Activated CD8-positive, alpha-beta memory T cell treated with anti-CD3 and anti-CD28 coated beads, Interleukin-2, amount 50 U/mL, for 4 hours (primary cell): ENCODE measurements around the gene POU2F2.

ENCODE experiments used
- DNase-seq: peaks from one replicate; pipeline ENCODE4 v3.0.0-alpha.2; 2020

POU2F2 gene

DNA sequence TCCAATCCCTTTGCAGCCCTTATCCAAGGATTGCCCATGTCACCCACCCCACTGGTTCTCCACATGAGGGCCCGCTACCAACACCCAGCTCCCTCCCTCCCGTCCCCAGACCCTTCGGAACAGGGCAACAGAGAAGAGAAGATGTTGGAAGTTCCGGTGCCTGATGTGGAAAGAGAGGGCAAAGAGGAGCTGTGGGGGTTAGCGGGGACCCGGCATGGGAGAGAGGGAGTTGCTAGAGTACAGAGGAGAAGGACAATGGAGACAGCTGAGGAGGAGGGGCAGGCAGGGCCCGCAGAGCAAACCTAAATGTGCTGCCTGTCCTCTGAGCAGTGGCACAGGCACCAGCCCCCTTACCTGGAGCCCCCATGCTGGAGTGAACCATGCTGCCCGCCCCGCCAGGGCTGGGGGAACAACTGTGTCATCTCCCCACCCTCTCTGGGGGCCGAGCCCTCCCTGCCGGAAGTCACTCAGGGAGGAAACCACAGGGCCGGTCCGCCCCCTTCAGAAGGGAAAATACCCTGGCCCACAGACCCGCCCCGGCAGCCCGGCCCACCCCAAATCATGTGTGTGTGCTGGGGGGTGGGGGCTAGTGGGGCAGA is at the start of gene POU2F2:
TSS of gene POU2F2 (minus strand) at position 417 of the 599 bp plus-strand sequence. CDS start at position 382, 35 bp downstream.
- peak; percentile 94 for DNase-seq

DNA sequence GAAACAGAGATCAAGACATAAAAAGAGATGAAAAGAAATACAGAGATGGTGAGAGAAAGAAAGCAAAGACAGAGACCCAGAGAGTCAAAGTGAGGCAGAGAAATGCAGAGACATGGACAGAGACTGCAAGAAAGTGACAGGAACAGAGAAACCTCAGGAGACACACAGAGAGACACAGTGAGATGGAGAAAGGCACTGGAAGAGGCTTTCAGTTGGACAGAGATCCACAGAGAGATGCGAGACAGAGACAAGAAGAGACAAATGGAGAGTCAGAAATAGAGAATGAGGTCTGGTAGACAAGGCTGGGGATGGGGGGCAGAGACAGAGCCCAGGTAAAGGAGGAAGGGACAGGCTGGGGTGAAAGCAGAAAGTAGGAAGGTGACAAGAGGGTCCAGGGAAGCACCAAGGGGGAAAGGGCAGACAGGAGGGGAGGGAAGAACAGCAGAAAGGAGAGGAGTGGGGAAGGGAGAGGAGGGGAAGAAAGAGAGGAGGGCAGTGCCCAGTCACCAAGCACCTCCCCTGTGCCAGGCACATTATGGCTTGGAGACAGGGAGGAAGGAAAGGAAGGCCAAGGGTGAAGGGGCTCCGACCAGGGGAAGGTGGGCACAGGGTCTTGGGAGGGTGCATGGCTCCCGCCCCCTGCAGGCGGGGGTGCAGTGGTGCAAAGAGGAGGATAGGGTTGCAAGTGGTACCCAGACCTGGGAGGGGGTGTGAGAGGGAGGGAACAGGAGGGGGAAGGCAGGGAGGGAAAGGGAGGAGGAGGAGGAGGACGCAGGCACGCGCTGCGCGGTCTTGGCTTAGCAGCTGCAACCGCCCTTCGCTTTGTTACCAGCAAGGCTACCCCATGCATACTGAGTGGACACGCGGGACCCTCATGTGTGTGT is 46.8 kb upstream of the POU2F2 start:
- no peak for DNase-seq

DNA sequence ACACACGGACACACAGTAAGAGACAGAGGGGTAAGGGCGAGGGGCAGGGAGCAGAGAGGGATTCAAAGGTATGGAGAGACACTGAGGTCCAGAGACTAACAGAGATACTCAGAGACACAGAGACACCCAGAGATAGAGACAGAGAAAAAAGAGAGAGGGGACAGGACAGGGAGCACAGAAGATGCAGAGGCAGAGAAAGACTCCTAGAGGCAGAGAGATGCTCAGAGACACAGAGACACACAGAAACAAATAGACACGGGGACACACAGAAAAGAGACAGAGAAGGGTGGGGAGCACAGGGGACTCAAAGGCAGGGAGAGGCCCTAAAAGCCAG is 45.4 kb upstream of the POU2F2 start:
- DNase-seq, result no peak

DNA sequence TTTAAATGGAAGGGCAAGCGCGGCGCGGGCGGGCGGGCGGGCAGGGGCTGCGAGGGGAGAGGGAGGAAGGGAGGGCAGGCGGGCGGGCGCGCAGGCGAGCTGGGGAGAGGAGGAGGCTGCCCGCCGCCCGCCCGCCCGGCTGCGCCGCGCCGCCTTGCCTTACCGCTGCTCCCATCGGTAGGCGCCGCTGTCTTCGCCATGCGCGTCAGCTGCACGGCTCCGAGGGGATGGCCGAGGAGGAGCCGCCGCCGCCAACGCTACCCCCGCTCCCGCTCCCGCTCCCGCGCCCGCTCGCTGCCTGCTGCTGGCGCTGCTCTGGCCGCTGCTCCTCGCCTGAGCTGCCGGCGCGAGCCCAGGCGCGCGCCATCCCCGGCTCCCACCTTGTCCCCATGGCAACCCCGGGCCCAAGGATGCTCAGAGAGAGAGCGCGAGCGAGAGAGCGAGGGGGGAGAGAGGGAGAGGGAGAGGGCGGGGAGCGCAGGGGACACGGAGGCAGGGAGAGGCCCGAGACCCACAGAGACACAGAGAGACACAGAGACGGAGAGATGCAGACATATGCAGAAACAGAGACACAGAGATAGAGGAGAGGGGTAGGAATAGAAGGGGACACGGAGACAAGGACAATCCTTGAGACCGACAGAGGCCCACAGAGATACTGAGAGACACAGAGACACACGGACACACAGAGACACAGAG is 44.9 kb upstream of the POU2F2 start:
- DNase-seq, result peak; percentile 78

DNA sequence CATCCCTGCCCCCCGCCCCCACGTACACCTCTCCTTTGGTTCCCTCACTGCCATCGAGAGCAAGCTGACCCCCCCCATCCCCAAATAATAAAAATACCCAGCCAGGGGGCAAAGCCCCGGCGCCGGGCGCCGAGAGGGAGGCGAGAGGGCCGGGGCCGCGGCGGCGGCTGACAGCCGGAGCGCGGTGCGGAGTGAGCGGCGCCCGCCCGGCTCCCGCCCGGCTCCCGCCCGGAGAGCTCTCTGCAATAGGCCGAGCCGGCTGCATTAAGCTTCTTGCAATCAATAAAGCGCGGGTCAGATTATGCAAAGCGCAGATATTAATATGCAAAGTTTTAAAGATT is 44.4 kb upstream of the POU2F2 start:
- no peak for DNase-seq

DNA sequence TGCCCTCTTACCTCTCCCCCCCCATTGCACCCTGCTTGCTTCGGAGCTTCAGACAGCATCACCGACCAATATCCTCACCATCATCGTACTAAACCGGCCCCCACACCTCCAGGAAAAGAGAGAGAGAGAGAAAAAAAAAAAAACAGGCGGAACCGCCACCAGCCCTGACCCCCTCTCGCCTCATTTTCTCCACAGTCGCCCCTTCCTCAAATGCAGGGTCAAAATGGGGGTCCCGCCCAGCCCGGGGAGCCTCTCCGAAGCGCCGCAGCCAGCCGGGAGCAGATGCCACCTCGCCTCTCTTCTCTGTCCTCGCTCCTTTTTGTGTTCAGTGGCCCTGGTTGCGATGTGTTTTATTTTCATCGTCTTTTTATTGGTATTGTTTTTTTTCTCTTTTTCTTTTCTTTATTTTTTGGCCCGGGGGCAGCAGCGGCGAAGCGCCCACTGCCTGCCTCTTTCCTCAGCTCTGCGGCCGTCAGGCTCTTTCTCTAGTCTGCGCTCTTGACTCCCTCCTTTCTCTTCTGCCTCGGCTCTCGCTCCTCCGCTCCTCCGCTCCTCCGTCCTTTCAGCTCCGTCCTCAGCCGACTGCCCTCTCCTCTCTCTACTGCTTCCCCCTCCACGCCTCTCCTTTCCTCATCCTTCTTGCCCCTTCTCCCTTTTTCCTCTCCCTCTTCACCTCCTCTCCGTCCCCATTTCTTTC is 43.9 kb upstream of the POU2F2 start:
- no peak for DNase-seq

DNA sequence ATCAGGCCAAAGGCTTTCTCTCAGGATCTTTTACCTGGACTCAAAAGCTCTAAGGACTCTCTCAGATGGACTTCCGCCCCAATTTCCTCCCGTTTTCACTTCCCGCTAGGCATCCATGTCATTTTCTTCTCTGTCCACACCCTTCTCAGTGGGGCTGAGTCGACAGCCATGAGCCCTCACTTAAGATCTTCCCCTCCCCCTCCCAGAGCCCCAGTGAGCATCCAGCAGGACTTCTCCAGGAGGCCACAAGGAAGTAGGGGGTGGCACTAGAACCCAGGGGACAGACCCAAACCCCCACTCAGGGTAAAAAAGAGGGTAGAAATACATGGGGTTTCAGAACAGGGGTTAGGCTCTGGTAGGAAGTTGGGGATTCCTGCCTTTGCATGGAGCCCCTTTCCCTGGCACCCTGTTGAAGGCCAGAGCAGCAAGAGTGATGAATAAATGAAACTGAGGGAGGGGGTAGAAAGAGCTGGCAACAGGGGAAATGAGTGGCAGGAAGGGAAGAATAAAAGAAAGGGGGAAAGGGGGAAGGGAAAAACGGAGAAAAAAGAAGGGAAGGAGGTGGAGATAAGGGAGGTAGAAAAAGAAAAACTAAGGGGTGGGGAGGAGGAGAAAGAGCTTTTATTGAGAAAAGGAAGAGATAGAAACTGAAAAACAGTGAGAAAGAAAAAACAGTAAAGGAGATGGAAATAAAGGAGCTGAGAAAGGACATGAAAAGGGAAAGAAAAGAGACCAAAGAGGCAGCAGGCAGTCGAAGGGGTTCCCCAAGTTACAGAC is 42.9 kb upstream of the POU2F2 start:
- no peak for DNase-seq

DNA sequence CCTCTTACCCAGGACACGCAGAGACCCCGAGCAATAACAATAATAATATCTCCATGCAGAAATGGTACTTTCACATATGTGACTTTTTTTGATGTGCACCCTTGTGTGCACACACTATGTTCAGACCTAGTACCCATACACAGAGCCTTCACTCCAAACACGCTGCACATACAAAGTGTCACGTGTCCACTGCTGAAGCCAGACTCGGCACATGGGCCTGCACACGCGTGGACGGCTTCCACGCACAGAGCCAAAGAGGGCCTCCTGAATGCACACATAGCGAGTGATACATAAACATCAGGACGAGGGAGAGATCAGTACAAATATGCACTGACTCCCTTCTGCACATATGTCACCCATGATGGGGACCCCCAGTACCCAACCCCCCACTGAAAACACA is 41.9 kb upstream of the POU2F2 start:
- DNase-seq, result no peak

DNA sequence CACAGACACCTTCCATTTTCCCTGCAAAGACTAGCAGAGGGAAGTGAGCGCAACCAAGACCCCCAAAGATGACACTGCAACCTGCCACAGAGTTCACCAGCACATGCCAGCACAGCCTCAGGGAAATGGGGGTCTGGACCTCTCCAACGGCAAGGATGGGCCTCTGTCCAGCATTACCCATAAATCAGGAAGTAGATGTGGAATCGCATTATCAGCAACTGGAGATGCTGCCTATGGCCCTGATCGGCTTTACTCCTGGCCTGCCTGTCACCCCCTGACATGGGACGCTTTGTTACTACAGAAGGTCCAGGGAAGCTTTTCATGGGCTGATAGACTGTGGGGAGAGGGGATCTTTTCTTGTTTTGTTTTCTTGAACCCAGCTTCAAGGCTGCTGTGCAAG is 41.4 kb upstream of the POU2F2 start:
- no peak for DNase-seq

DNA sequence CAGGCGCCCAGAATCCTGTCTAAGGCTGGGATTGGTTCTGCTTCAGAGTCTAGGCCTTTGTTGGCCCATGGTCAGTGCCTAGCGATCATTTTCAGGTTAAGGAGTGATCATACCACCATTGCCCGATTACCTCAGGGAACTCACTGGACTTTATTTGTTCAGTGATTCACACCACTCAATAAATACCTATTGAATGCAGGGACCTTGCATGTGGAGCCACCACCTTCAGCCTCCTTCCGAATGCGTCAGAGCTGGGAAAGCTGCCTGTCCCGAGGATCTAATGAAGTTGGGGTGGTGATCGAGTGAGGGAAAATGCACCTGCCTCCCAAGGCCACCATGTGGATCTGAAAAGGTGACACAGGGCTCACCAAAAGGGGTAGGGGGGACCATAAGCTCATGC is 40.0 kb upstream of the POU2F2 start:
- no peak for DNase-seq

DNA sequence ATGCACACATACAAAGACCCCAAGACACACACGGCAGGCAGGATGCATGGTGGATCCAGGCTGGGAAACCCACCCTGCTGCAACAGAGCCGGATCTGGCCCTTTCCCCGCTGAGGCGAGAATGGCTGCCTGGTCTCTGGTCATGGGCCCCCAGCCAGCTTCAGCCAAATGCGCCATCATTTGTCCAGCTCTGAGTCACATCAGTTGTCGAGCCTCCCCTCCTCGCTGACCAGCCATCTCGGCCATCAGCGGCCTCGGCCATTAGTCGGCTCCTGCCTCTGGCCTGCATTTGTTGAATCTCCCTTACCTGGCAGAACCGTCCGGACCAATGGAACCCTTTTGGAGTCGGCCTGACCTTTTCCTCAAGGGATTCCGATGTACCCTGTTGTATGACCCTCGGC is 38.5 kb upstream of the POU2F2 start:
- DNase-seq, result no peak

DNA sequence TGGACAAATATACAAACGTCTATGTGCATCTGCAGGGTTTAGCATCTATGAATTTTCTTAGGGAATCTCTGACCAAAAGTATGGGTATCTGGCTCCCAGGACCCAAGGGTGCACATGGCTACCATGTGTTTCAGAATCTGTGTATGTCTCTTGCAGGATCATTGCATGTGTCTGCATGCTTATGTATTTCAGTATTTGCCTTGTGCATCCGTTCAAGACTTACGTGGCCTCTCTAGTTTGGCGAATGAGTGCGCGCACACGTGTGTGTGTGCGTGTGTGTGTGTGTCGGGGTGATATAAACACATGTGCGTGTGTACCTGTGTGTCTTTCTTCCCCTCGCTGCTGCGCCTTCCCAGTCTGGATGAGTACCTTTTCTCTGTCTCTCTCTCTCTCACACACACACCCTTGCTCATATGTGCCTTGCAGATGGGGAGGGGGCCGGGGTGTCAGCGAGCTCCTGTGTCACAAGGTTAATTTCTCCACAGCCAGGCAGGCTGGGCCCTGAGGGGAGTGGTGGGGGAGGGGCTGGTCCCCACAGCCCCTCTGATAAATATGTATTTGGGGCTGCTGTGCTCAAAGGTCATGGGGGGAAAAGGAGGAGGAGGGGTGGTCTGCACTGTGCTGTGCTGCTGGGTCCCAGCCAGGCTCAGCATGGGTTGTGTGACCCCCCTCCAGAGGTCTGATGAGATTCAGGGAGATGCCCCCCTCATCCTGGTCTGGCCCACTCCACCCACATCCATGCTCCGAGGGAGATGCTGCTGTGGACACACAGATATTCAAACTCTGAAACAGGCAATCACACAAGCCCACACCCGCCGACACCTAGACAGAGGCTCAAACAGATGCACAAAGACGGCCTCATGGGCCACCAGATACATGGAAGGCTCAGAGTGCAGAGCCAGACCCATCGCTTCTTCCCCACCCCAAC is 37.5 kb upstream of the POU2F2 start:
- DNase-seq, result no peak

DNA sequence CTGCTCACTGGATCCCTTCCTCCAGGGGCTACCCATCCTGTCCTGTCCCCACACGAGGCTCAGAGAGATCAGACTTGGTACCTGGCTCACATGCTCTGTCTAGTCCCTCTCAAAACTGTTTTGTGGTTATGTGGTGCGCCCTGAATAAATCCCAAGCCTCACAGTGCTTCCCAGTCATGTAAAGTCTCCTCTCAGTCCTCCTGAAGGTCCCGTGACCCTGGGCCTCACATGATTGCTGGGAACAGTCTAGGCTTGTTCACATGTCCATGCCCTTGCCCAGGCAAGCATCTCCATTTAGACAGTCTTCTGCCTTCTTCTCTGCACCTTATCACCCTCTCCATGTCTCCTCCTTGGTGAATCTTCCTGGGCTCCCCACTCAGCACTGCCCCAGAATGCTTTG is 36.0 kb upstream of the POU2F2 start:
- no peak for DNase-seq

DNA sequence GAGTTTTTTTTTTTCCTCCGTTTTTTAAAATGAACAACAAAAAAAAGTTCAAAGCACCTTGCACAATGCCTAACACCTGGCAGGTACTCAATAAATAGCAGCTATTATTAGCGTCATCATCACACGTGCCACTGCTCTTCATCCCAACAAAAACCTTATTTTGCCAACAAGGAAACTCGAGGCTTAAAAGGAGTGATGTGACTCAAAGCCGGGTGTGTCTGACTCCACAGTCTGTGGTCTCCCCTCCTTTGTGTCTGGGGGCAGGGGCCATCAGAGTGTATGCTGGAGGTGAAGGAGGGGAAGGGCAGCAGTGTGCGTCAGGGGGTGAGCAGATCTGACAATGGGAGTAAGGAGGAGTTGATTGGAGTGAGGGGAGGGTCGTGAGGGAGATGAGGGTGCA is 34.1 kb upstream of the POU2F2 start:
- DNase-seq, result no peak

DNA sequence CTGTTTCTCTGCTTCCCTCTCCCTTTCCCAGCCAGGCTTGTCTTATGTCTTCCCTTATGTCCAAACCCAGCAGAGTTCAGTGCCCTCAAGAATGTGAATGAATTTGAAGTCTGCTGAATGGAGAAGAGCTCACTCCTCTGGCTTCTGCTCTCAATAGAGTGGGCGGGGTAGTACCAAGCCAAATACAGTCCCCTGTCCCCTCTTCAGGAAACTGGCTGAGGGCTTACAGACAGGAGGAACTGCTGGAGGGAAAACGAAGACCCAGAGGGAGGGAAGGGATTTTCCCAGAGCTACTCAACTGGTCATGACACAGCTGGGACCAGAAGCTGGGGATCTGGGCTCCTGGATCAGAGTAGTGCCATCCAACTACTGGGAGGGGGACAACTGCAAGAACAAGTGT is 32.9 kb upstream of the POU2F2 start:
- DNase-seq, result no peak

DNA sequence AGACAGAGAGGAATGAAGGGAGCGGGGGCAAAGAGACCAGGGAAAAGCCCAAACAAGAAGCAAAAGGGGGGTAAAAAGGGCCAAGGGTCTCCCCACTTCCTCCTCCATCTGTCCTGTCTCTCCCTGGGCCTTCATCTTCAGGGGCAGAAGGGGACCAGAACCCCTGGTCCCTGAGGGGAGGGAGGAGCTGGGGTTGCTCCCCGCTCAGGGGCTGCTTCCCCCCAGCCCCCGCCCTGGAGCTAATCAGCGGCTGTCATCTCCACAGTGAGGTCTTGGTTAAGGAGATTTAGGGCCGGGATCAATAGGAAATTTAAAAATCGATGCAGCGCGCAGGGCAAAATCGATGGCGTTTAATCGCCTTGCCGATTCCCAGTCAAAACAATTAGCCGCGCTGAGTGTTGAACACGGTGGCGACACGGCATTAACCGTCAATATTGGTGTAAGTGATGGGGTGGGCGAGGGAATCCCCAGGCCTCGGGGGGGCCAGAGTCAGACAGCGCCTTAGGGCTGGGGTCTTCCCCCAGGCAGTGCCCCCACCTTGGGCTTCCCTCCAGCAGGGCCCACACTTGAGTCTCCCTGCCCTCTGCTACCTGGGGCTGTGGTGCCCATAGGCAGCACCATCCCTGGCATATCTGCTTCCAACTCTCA is 29.5 kb upstream of the POU2F2 start:
- no peak for DNase-seq

DNA sequence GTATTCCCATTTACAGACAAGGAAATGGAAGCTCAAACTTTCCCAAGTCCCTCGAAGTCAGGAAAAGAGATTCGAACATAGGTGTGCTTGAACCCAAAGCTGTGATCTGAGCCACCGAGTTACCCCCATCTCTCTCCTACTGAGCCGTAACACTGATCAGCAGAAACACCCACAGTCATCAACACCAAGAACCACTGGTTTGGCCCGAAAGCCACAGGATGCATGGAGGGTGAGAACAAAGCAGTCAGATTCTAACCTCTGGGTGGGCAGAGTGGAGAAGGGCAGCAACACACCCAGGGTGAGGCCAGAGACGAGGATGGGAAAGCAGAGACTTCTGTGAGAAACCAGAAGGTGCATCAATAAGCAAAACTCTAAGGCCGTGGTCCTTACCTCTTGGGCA is 27.7 kb upstream of the POU2F2 start:
- DNase-seq, result no peak

DNA sequence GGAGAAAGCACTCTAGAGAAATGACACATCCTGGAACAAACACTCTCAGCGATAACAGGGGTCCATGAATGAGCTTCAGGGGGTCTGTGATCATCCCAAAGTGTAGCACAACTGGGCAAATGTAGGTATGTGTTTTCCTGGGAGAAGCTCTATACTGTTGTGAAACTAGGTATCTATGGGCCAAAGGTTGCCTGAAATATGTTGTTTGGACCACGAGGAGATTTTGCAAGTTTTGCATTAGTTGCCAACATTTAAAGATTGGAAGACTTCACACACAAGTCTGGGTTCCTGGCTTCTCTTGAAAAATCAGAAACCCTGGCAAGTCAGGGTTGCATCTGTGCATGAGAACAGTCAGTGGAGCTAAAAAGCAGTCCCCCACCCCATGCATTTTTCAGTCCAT is 26.7 kb upstream of the POU2F2 start:
- no peak for DNase-seq

DNA sequence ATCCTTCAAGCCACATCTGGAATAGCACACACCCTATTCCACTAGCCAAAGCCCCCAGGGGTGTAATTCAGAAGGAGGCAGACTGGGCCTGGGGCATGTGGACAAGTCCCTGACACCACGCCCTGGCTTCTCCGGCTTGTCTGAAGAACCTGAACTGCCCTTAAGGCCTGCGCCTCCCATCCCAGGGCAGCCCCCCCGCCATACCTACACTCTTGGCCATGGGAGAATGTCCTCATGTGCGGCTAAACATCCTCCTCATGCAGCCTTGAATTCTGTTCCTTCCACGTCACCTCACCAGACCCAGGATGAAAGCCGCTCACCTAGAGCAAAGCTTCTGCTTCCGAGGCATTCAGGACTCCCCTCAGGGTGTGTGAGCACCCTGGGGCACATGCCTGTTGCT is 24.3 kb upstream of the POU2F2 start:
- DNase-seq, result no peak

DNA sequence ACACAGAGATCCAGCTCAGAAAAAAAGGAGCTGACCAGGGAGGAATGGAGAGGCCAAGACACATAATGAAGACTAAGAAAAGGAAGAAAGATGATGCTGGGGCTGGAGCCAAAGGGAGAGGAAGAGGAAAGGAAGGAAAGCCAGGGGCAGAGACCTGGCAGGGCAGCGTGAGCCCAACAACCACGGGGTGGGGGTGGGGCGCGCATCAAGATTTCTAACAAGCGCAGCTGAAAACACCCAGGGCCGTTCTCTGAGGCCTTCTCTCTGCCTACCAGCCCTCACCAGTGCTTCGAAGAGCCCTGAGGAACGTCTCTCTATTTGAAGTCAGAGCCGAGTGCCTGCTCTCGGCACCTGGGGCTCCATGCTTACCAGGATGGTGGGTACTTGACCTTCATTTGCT is 23.6 kb upstream of the POU2F2 start:
- no peak for DNase-seq
